ENCODE data around the gene SETD2. TPM values are rescaled to one million over a fixed set of nuclear protein-coding genes. Genes with fewer than 3 reads are reported as not detected.

The SETD2 gene
- total and polyA plus RNA-seq, 9 of the 15 experiments (the other 6 are each of a cell fraction or from before 2014, with no cell fraction given) = 8.2 to 44.0 (median 33.6) TPM

DNA sequence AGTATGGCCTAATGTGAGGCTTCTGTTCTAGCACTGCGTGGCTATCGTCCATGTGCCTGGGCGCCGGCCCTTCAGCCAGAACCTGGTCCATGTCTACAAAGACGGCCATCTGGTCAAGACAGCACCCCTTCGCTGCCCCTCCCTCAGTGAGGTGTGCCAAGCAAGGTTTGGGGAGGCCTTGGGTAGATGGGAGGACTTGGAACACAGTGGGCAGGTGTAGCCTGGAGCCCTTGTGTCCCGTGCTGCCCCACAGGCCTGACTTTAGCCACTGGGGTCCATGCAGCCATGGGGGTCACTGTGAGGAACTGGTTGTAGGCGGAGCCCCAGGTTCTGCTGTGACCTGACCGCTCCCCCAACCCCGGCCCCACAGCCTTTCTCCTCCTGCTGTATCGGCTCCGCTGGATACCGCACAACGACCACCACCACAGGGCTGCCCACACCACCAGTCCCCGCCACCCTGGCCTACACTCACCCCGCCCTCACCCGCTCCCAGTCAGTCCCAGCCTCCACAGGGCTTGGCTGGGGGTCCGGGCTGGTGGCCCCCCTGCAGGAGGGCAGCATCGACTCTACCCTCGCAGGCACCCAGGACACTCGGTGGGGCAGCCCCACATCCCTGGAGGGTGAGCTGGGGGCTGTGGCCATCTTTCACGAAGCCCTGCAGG lies 167.9 kb downstream of the SETD2 start (continued):
- TF ChIP-seq KDM5B (IDR thresholded peaks at IDR 0.05; ENCODE audit: insufficient replicate concordance, low read depth, low read length) (no peak), RBFOX2 (IDR thresholded peaks at IDR 0.05; ENCODE audit: low read depth, low read length) (peak; percentile 65), ZNF121 (CRISPR knock-in tag; conservative IDR thresholded peaks at IDR 0.05) (no peak)
- TF ChIP-seq, protein P1, sequence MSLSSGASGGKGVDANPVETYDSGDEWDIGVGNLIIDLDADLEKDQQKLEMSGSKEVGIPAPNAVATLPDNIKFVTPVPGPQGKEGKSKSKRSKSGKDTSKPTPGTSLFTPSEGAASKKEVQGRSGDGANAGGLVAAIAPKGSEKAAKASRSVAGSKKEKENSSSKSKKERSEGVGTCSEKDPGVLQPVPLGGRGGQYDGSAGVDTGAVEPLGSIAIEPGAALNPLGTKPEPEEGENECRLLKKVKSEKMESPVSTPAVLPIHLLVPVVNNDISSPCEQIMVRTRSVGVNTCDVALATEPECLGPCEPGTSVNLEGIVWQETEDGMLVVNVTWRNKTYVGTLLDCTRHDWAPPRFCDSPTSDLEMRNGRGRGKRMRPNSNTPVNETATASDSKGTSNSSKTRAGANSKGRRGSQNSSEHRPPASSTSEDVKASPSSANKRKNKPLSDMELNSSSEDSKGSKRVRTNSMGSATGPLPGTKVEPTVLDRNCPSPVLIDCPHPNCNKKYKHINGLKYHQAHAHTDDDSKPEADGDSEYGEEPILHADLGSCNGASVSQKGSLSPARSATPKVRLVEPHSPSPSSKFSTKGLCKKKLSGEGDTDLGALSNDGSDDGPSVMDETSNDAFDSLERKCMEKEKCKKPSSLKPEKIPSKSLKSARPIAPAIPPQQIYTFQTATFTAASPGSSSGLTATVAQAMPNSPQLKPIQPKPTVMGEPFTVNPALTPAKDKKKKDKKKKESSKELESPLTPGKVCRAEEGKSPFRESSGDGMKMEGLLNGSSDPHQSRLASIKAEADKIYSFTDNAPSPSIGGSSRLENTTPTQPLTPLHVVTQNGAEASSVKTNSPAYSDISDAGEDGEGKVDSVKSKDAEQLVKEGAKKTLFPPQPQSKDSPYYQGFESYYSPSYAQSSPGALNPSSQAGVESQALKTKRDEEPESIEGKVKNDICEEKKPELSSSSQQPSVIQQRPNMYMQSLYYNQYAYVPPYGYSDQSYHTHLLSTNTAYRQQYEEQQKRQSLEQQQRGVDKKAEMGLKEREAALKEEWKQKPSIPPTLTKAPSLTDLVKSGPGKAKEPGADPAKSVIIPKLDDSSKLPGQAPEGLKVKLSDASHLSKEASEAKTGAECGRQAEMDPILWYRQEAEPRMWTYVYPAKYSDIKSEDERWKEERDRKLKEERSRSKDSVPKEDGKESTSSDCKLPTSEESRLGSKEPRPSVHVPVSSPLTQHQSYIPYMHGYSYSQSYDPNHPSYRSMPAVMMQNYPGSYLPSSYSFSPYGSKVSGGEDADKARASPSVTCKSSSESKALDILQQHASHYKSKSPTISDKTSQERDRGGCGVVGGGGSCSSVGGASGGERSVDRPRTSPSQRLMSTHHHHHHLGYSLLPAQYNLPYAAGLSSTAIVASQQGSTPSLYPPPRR (CRISPR knock-in tag; IDR thresholded peaks at IDR 0.05; ENCODE audit: borderline replicate concordance) = no peak
